HTERT RPE-1 (cell line): Measurements from ENCODE around the gene SMARCAD1.

Experiments
- in situ Hi-C: fragments of 300-500 bp; cut with MboI; formaldehyde crosslinking; loops from 4 replicates; pipeline ENCODE4 v1.14.3; 2020; ENCODE audit warnings: low sequenced_read_pairs

Gene SMARCAD1

GRCh38 chr4:94207469-94208224 lies at the start of gene SMARCAD1:
Gene SMARCAD1, plus strand, starts transcription at chr4:94207865. Its CDS starts 530 bp downstream, at chr4:94208395.
- in situ Hi-C loops = no loop called here

- in situ Hi-C loops = no loop called here
Observed at GRCh38 chr4:94158883-94159282, 48.8 kb upstream of the SMARCAD1 start.

GRCh38 chr4:94159790-94160189 lies 47.9 kb upstream of the SMARCAD1 start:
- in situ Hi-C loops = no loop called here

DNA sequence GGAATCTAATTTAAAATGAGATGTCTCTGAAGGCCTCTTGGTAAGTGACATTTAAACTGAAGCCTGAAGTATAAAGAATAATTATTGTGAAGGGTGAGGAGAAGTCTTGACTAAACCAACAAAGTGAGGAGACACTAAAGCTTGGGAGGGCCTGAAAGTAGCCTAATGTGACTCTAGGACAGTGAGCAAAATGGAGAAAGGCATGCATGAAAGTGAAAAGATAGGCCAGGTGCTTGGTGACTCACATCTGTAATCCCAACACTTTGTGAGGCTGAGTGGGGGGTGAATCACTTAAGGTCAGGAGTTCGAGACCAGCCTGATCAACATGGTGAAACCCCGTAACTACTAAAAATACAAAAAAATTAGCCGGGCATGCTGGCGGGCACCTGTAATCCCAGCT lies 46.9 kb upstream of the SMARCAD1 start:
- in situ Hi-C loops = no loop called here

GRCh38 chr4:94165256-94165655 lies 42.4 kb upstream of the SMARCAD1 start:
- in situ Hi-C loops = no loop called here

- in situ Hi-C loops = no loop called here
Observed at GRCh38 chr4:94168321-94168720, 39.3 kb upstream of the SMARCAD1 start.

GRCh38 chr4:94169803-94170372 lies 37.8 kb upstream of the SMARCAD1 start:
- in situ Hi-C loops = no loop called here

DNA sequence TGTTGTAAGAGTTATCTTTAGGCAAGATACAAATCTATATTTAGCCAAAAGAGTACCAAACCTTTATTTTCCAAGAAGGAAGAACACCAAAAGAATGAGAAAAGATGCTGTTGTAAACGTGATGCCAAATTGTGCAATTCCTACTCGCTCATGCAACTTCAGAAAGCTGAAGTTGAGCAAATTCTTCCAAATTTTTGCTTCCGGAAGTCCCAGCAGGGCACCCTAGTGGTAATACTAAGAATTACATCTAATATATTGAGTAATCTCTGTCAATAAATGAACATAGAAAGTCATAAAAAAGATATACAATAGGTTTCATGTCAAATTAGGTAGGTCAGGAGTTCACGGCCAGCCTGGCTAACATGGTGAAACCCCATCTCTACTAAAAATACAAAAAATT lies 36.0 kb upstream of the SMARCAD1 start:
- in situ Hi-C loops = no loop called here

DNA sequence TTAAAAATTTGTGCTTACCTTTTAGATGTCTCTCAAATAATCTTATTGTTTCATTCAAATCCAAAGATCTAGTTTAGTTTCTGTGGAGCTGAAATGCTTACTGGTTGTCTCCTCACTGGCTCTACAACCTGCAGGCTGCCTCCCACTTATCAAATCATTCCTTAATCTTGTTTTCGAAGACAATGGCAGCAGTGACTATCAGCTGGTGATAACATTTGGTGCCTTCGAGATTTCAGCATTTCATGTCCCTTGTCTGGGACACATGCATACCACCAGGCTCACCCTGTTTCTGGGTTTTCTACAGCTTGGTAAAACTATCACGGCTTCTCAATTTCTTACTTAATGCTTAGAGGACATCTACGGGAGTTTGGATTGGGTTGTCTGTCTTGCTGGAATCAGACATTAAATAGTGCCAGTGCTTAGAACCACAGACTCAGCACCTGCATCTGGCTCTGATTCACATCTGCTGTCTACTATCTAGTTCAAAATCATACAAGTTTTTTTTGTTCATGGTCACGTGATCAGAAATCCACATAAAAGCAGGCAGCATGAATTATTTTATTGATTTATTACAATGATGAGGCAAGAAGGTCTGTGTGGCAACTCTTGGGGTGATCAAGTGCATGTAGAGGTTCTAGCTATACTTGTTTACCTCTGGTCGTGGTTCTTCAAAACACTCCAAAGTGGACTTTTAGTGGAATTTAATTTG lies 32.0 kb upstream of the SMARCAD1 start:
- in situ Hi-C loops = no loop called here

DNA sequence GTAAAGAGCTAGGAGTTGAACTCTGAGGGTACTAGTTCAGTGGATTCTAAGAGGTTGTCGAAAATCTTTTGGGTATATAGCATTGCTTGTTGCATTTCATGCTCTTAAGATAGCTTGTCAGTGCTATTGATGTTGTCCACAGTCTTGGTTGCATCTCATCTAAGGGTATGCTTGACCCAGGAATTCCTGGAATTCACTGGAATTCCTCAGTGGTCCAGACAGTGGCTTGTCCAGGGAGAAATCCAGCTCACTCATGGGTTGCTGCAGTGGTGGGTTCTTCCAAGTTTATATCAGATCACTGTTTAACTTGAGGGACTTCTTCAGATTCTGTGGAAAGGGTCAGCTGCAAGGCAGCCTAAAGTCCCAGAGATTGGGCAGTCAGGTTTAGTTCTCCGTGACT lies 29.8 kb upstream of the SMARCAD1 start:
- in situ Hi-C loops = no loop called here

DNA sequence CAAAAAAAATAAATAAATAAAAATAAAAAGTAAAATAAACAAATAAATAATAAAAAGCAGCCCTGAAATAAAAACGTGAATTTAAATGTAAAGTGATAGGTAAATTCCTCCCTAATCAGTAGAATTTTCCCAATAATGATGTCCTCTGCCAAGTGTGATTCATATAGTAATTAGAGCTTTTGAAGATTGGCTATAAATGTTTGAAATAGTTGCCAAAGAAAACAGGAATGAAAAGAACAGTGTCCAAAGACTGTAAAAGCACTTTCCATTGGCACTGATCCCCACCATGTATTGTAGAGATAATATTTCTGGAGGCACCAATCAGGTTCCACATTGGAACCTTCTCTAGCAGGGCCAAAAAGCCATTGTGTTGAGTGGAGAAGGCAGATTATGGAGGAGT lies 25.9 kb upstream of the SMARCAD1 start:
- in situ Hi-C loops = no loop called here

DNA sequence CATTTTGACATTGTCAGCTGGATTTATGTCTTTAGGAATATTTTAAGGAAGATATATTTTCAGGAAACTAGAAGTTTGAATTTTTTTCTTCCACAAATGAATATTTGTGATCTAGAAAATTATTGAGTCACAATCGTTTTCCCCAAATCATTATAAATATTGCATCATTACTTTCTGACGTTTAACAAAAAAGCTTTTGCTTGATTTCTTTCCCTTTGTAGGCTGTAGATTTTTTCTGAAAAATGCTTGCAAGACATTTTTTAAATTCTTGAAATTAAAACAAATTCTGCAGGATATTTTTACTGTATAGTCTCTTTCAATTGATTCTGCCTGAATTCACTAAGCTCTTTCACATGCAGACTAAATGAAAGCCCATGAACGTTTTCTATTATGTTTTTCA lies 4.9 kb upstream of the SMARCAD1 start:
- in situ Hi-C loops = no loop called here

DNA sequence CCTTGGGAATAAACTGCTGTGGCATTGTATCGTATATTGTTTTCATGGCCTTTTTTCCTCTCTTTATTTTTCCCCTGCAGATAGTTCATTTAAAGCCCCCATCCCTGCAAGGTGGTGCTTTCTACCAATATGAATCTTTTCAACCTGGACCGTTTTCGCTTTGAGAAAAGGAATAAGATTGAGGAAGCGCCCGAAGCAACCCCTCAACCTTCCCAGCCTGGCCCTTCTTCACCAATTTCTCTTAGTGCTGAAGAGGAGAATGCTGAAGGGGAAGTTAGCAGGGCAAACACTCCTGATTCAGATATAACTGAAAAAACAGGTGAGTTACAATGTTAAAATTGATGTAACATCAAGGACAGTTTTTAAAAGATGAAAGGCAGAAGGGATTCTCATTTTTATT lies 601 bp downstream of the SMARCAD1 start:
- in situ Hi-C loops = no loop called here

DNA sequence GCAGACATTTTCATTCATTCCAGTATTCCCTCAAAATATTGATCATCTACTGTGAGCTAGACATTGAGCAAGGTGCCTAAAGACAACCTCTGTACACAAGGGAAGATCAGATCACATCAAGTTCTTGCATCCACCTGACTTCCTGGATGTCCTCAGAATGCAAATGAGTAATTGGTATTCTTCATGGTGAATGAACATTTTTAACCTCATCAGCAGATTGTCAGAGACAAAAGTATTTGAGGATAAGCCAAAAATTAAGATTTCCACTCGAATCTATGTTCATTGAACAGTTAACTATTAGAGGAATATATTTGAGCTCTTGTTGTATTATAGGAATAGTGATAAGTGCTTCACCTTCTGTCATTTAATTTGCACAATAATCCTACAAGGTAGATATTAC lies 1.3 kb downstream of the SMARCAD1 start:
- in situ Hi-C loops = no loop called here

- in situ Hi-C loops = no loop called here
Observed at GRCh38 chr4:94211861-94212260, 4.2 kb downstream of the SMARCAD1 start.

- in situ Hi-C loops = no loop called here
Observed at GRCh38 chr4:94214703-94215319, 7.1 kb downstream of the SMARCAD1 start.

GRCh38 chr4:94216394-94216793 lies 8.7 kb downstream of the SMARCAD1 start:
- in situ Hi-C loops = no loop called here

DNA sequence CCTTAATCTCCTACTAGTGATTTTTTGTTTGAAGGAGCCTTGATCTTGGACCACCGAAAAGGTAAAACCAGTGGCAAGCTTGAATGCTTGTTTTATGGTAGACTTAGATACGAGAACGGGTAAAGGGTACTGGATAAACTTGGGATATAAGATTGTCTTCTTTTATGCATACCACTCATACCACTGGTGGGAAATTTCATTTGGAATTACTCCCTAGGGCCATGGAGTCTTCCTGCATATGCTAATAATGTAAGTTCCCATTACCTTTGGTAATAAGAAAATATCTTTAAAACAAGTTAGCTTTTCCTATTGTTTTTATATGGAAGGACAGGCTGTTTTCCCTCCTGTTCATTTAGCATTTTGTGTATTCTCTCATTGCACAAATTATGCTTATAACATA lies 11.7 kb downstream of the SMARCAD1 start:
- in situ Hi-C loops = no loop called here

DNA sequence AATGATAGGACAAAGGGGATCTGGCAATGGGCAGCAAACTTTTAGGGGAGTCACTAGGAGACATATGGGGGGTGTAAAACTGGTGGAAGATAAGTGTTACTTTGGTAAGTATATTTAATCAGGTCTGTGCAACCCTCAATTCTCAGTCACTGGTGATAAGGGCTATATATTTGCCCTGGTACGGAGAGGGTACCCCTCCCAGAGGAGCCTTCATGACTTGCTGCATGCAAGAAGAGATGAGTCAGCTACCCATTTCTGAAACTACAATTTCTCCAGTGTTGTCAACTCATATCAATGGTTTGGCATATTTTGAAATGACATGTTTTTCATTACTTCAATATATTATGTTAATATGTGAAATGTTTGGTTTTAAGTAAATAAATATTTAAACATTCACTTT lies 14.3 kb downstream of the SMARCAD1 start:
- in situ Hi-C loops = no loop called here

DNA sequence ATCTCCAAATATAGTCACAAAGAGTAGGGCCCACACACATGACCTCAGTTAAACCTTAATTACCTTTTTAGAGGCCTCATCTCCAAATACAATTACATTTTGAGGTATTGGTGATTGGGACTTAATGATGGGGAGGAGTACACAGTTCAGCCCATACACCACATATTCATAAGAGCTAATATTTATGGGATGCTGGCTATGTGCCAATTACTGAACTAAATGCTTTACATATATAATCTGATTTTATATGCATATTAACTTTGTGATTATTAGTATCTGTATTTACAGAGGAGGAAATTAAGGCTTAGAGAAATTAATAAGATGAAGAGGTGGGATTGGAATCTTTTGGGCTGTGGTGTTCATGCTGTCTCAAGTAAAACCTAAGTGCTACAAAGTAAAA lies 17.8 kb downstream of the SMARCAD1 start:
- in situ Hi-C loops = no loop called here

DNA sequence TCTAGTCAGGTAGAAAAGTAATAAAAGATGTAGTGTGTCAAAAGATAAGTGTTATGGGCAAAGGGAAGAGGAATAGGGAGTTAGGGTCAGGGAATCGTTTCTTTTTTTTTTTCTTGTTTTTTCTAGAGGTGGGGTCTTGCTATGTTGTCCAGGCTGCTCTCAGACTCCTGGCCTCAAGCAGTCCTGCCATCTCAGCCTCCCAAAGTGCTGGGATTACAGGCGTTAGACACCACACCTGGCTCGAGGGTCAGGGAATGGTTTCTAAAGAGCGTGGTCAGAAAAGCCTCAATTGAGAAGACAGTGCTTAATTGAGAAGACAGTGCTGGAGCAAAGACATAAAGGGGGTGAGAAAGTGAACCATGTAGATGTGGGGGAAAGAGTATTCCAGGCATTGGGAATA lies 19.1 kb downstream of the SMARCAD1 start:
- in situ Hi-C loops = no loop called here
